PC-9 (cell line): Measurements from ENCODE around the gene UBTD1. TPM values are rescaled to one million over a fixed set of nuclear protein-coding genes. Genes with fewer than 3 reads are reported as not detected.

ENCODE experiments used
- BruUV-seq: library from RNA; stranded (reverse); fragments of 400-500 nt; replicated peaks from 2 replicates; lab custom pipeline; 2021; lab: Mats Ljungman, UMichigan
- CTCF ChIA-PET: fragments of 300-600 bp; sonication (Branson Sonifier 250); formaldehyde crosslinking; loops from one replicate; lab custom pipeline; 2022; ENCODE audit warnings: antibody characterized with exemption; lab: Charles Lee
- POLR2A ChIA-PET: fragments of 300-600 bp; sonication (Branson Sonifier 250); formaldehyde crosslinking; loops from one replicate; lab custom pipeline; 2022; ENCODE audit warnings: antibody characterized with exemption; ENCODE audit not compliant: unreplicated experiment; lab: Charles Lee
- DNase-seq, 2 experiments: peaks; one replicate each; pipeline versions ENCODE4 v3.0.0 to v3.0.0-alpha.2; 2015 to 2022; ENCODE audit warnings: mixed read lengths in 1 of 2
- H2AFZ ChIP-seq: fragments of 200-600 bp; sonication (generic); 2 replicates; pipeline ENCODE4 v1.8.1; 2017; ENCODE audit warnings: antibody characterized with exemption
- H3F3A ChIP-seq: fragments of 200-600 bp; sonication (generic); 2 replicates; pipeline ENCODE4 v1.8.1; 2017; ENCODE audit warnings: antibody characterized with exemption, mild to moderate bottlenecking, low read depth; ENCODE audit not compliant: insufficient read depth
- H3K27ac ChIP-seq: fragments of 200-600 bp; sonication (generic); 2 replicates; pipeline ENCODE4 v1.6.1; 2016; ENCODE audit warnings: mixed run types
- H3K27me3 ChIP-seq: fragments of 200-600 bp; sonication (generic); 2 replicates; pipeline ENCODE4 v1.6.1; 2016; ENCODE audit warnings: low read depth, mixed run types; ENCODE audit not compliant: insufficient read depth
- H3K36me3 ChIP-seq: fragments of 200-600 bp; sonication (generic); 2 replicates; pipeline ENCODE4 v1.6.1; 2016; ENCODE audit warnings: low read depth, mixed run types
- H3K4me1 ChIP-seq: fragments of 200-600 bp; sonication (generic); replicated peaks from 2 replicates; pipeline ENCODE4 v1.6.1; 2016; ENCODE audit warnings: mixed run types; ENCODE audit not compliant: insufficient read depth
- H3K4me2 ChIP-seq: fragments of 200-600 bp; sonication (generic); 2 replicates; pipeline ENCODE4 v1.6.1; 2017; ENCODE audit warnings: mixed run types
- H3K4me3 ChIP-seq: fragments of 200-600 bp; sonication (generic); 2 replicates; pipeline ENCODE4 v1.6.1; 2016; ENCODE audit warnings: mixed run types
- H3K79me2 ChIP-seq: fragments of 200-600 bp; sonication (generic); 2 replicates; pipeline ENCODE4 v1.6.1; 2017; ENCODE audit warnings: low read depth, mixed run types
- H3K9me2 ChIP-seq: fragments of 200-600 bp; sonication (generic); 2 replicates; pipeline ENCODE4 v1.8.1; 2017; ENCODE audit warnings: mild to moderate bottlenecking; ENCODE audit not compliant: insufficient read depth
- H3K9me3 ChIP-seq: fragments of 200-600 bp; sonication (generic); 2 replicates; pipeline ENCODE4 v1.8.1; 2016; ENCODE audit warnings: low read depth; ENCODE audit not compliant: insufficient read depth
- H4K20me1 ChIP-seq: fragments of 200-600 bp; sonication (generic); 2 replicates; pipeline ENCODE4 v1.8.1; 2017; ENCODE audit not compliant: insufficient read depth
- CTCF ChIP-seq: fragments of 200-600 bp; sonication (generic); conservative IDR thresholded peaks from 2 replicates; pipeline ENCODE4 v1.6.1; 2017; ENCODE audit warnings: mixed run types, antibody characterized with exemption, mild to moderate bottlenecking, moderate library complexity
- EZH2 ChIP-seq: fragments of 200-600 bp; sonication (generic); IDR thresholded peaks from 2 replicates; pipeline ENCODE4 v1.8.0; 2017; ENCODE audit warnings: antibody characterized with exemption, low read depth
- intact Hi-C: fragments of 100-400 bp; cut with micrococcal nuclease; formaldehyde crosslinking; loops from one replicate; pipeline ENCODE4 v1.10.0; 2022; ENCODE audit not compliant: unreplicated experiment
- total RNA-seq: library from RNA; stranded (reverse); gene quantifications from 2 replicates; pipeline ENCODE4 v1.2.3, GENCODE V29; 2021

The UBTD1 gene
- total RNA-seq, 1 experiment from 2014 or later: 17.1 TPM

GRCh38 chr10:97607095-97607636 lies 108.4 kb downstream of the UBTD1 start:
- no peaks in the 10 kb centered on the region for H3K36me3 ChIP-seq
- no peaks in the 10 kb centered on the region for H3K9me2 ChIP-seq
- no peak for DNase-seq
- H3K27me3 ChIP-seq: no peaks in the 10 kb centered on the region
- H3K9me3 ChIP-seq: no peaks in the 10 kb centered on the region
- intact Hi-C loops: no loop called here
- no peak overlapping the region for H3K4me2 ChIP-seq
- TF ChIP-seq CTCF: no peak
- no peak for TF ChIP-seq EZH2
- H3K4me1 ChIP-seq: no peaks in the 10 kb centered on the region
- no peak overlapping the region for H2AFZ ChIP-seq
- H3K4me3 ChIP-seq: no peak overlapping the region
- no peaks in the 10 kb centered on the region for H3F3A ChIP-seq
- H3K79me2 ChIP-seq: no peaks in the 10 kb centered on the region
- no TSS peak for BruUV-seq
- ChIA-PET POLR2A (no interaction called here), CTCF (no interaction called here)
- H4K20me1 ChIP-seq: no peaks in the 10 kb centered on the region
- no peak overlapping the region for H3K27ac ChIP-seq

- Histone ChIP-seq H3K79me2 (no peaks in the 10 kb centered on the region), H3K4me1 (no peaks in the 10 kb centered on the region), H3K36me3 (no peaks in the 10 kb centered on the region), H4K20me1 (no peaks in the 10 kb centered on the region), H3K9me3 (no peaks in the 10 kb centered on the region), H3K4me2 (no peak overlapping the region), H3K27me3 (no peaks in the 10 kb centered on the region), H3K4me3 (no peak overlapping the region), H3K9me2 (no peaks in the 10 kb centered on the region), H2AFZ (no peak overlapping the region), H3F3A (no peaks in the 10 kb centered on the region), H3K27ac (no peak overlapping the region)
- TF ChIP-seq EZH2 (no peak), CTCF (no peak)
- ChIA-PET CTCF (interaction anchor here (0.9 kb wide), 1 partner anchor 38 kb away, joined by 3 read pairs; no protein-coding TSS in a partner anchor), POLR2A (interaction anchor here (0.7 kb wide), 1 partner anchor 87 kb away, joined by 3 read pairs; no protein-coding TSS in a partner anchor)
- BruUV-seq: no TSS peak
- intact Hi-C loops: no loop called here
- DNase-seq: no peak
These were observed 110.4 kb downstream of the UBTD1 start for GRCh38 chr10:97608991-97609561.

GRCh38 chr10:97611473-97611872 lies 112.7 kb downstream of the UBTD1 start:
- Histone ChIP-seq H2AFZ (no peak overlapping the region), H3K79me2 (no peaks in the 10 kb centered on the region), H3K4me2 (no peak overlapping the region), H3K9me3 (no peaks in the 10 kb centered on the region), H4K20me1 (no peaks in the 10 kb centered on the region), H3K27ac (no peak overlapping the region), H3K4me1 (no peaks in the 10 kb centered on the region), H3F3A (no peaks in the 10 kb centered on the region), H3K36me3 (no peaks in the 10 kb centered on the region), H3K9me2 (no peaks in the 10 kb centered on the region), H3K4me3 (no peak overlapping the region), H3K27me3 (no peaks in the 10 kb centered on the region)
- no peak for DNase-seq
- intact Hi-C loops: loop anchor here (10.0 kb wide), 1 partner anchor 57 kb away; no protein-coding TSS in a partner anchor
- ChIA-PET CTCF (no interaction called here), POLR2A (no interaction called here)
- BruUV-seq: no TSS peak
- TF ChIP-seq CTCF: no peak
- TF ChIP-seq EZH2: no peak
